C4-2B (cell line): ENCODE measurements around the gene CLDN15.

ENCODE experiments used
- ZFX ChIP-seq: fragments of 450-650 bp; IDR thresholded peaks from 2 replicates; pipeline ENCODE4 v1.6.1; 2017
- TF ChIP-seq, protein P1 (sequence below): fragments of 450-650 bp; conservative IDR thresholded peaks from 2 replicates; pipeline ENCODE4 v1.5.1; 2017; ENCODE audit warnings: mild to moderate bottlenecking

DNA sequence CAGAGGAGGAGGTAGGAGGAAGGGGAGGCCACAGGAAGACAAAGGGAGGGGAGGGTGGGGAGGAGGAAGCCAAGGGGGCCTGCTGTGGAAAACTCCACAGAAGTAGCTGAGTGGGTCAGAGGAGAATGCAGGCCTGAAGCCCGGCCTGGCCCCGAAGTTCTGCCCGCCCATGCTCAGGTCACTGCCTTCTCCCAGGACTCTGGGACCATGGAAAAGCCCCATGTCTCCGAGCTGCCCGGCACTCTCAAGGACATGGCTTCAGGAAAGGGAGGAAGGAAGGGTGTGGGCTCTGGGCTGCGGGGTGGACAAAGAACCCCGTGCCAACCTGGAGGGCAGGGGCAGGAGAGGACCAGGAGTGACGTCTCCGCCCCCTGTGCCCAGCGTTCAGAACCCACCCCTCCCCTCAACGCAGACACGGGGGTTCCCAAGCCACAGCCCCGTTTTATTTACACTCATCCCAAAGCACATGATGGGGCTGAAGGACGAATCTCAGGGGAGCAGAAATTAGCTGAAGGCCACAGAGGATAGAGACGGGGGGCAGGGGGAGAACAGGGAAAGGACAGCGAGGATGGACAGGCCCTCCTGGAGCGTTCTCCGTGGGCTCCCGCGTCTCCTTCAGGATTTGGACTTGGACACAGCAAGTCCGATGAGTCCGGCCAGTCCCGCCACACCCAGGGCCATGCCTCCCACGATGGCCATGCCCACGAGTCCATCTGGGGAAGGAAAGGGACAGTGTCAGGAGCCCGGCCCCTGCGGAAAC is 1.8 kb upstream of the CLDN15 start:
- TF ChIP-seq, protein P1, sequence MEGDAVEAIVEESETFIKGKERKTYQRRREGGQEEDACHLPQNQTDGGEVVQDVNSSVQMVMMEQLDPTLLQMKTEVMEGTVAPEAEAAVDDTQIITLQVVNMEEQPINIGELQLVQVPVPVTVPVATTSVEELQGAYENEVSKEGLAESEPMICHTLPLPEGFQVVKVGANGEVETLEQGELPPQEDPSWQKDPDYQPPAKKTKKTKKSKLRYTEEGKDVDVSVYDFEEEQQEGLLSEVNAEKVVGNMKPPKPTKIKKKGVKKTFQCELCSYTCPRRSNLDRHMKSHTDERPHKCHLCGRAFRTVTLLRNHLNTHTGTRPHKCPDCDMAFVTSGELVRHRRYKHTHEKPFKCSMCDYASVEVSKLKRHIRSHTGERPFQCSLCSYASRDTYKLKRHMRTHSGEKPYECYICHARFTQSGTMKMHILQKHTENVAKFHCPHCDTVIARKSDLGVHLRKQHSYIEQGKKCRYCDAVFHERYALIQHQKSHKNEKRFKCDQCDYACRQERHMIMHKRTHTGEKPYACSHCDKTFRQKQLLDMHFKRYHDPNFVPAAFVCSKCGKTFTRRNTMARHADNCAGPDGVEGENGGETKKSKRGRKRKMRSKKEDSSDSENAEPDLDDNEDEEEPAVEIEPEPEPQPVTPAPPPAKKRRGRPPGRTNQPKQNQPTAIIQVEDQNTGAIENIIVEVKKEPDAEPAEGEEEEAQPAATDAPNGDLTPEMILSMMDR = no peak
- TF ChIP-seq ZFX = no peak
